Ishikawa (cell line): ENCODE measurements around the gene SGCD.

Experiments
- CEBPB ChIP-seq: IDR thresholded peaks from 2 replicates; pipeline ENCODE4 v1.6.1; 2012
- CREB1 ChIP-seq: IDR thresholded peaks from 2 replicates; pipeline ENCODE4 v1.6.1; 2012; ENCODE audit warnings: low read depth
- EGR1 ChIP-seq: IDR thresholded peaks from 2 replicates; pipeline ENCODE4 v1.6.1; 2012
- EP300 ChIP-seq: IDR thresholded peaks from 2 replicates; pipeline ENCODE4 v1.6.1; 2012; ENCODE audit warnings: borderline replicate concordance
- FOXM1 ChIP-seq: IDR thresholded peaks from 2 replicates; pipeline ENCODE4 v1.6.1; 2012; ENCODE audit warnings: low read depth, borderline replicate concordance
- MAX ChIP-seq: IDR thresholded peaks from 2 replicates; pipeline ENCODE4 v1.6.1; 2012
- NFIC ChIP-seq: IDR thresholded peaks from 2 replicates; pipeline ENCODE4 v1.6.1; 2012
- RAD21 ChIP-seq: IDR thresholded peaks from 2 replicates; pipeline ENCODE4 v1.6.1; 2012; ENCODE audit warnings: low read depth
- TAF1 ChIP-seq: IDR thresholded peaks from 2 replicates; pipeline ENCODE4 v1.6.1; 2012; ENCODE audit warnings: low read depth, mild to moderate bottlenecking
- TCF12 ChIP-seq: IDR thresholded peaks from 2 replicates; pipeline ENCODE4 v1.6.1; 2012; ENCODE audit warnings: low read depth
- TEAD4 ChIP-seq: IDR thresholded peaks from 2 replicates; pipeline ENCODE4 v1.6.1; 2012
- YY1 ChIP-seq: IDR thresholded peaks from 2 replicates; pipeline ENCODE4 v1.6.1; 2012; ENCODE audit warnings: low read depth
- ZBTB7A ChIP-seq: IDR thresholded peaks from 2 replicates; pipeline ENCODE4 v1.6.1; 2012; ENCODE audit warnings: low read depth
- TF ChIP-seq, protein P1 (sequence below): IDR thresholded peaks from 2 replicates; pipeline ENCODE4 v1.6.1; 2012
- TF ChIP-seq, protein P2 (sequence below): IDR thresholded peaks from 2 replicates; pipeline ENCODE4 v1.6.1; 2012; ENCODE audit warnings: low read depth, mild to moderate bottlenecking

The SGCD gene

DNA sequence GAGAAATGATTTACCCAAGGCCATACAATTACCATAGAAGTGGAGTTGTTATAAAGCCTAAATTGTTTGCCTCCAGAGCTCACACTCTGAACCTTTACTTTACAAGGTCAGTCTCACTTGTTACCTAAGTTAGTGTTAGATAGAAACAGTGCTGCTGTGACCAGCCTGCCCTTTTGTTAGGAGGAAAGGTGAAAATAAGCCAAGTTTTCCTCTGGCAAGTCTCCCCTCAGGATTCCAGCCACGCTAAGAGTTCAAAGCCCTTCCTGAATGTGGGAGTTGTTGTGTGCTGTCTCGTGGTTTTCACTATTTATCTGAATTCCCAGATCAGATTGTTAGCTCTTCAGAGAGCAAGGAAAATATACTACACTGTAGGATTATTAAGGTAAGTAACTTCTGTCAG, 260.0 kb downstream of the SGCD start:
- TF ChIP-seq NFIC (no peak), RAD21 (no peak), TEAD4 (no peak), MAX (no peak), YY1 (no peak), TAF1 (no peak), CREB1 (no peak), EGR1 (no peak), ZBTB7A (no peak), EP300 (no peak), CEBPB (no peak), TCF12 (no peak), FOXM1 (no peak)
- TF ChIP-seq, protein P1, sequence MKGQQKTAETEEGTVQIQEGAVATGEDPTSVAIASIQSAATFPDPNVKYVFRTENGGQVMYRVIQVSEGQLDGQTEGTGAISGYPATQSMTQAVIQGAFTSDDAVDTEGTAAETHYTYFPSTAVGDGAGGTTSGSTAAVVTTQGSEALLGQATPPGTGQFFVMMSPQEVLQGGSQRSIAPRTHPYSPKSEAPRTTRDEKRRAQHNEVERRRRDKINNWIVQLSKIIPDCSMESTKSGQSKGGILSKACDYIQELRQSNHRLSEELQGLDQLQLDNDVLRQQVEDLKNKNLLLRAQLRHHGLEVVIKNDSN = no peak
- TF ChIP-seq, protein P2, sequence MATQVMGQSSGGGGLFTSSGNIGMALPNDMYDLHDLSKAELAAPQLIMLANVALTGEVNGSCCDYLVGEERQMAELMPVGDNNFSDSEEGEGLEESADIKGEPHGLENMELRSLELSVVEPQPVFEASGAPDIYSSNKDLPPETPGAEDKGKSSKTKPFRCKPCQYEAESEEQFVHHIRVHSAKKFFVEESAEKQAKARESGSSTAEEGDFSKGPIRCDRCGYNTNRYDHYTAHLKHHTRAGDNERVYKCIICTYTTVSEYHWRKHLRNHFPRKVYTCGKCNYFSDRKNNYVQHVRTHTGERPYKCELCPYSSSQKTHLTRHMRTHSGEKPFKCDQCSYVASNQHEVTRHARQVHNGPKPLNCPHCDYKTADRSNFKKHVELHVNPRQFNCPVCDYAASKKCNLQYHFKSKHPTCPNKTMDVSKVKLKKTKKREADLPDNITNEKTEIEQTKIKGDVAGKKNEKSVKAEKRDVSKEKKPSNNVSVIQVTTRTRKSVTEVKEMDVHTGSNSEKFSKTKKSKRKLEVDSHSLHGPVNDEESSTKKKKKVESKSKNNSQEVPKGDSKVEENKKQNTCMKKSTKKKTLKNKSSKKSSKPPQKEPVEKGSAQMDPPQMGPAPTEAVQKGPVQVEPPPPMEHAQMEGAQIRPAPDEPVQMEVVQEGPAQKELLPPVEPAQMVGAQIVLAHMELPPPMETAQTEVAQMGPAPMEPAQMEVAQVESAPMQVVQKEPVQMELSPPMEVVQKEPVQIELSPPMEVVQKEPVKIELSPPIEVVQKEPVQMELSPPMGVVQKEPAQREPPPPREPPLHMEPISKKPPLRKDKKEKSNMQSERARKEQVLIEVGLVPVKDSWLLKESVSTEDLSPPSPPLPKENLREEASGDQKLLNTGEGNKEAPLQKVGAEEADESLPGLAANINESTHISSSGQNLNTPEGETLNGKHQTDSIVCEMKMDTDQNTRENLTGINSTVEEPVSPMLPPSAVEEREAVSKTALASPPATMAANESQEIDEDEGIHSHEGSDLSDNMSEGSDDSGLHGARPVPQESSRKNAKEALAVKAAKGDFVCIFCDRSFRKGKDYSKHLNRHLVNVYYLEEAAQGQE = no peak

DNA sequence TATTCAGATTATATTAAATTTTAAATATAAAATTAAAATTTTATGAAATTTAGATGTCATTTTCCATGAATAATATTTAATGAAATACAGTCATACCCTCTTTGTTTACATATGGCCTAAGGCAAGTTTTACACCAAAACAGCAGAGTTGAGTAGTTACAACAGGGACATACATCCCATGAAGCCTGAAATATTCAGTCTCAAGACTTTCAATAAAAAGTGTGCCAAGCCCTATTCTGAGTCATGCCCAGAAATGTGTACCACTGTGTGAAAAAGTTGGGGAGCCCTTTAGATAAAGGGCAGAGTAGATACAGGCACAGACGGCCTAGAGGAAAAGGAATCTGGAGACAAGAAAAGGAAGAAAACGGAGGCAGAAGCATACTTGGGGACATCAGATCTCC, 261.3 kb downstream of the SGCD start:
- TF ChIP-seq, protein P2 = no peak
- TF ChIP-seq YY1 (no peak), CEBPB (no peak), EP300 (no peak), TAF1 (no peak), EGR1 (no peak), RAD21 (no peak), CREB1 (no peak), TCF12 (no peak), NFIC (no peak), TEAD4 (no peak), MAX (no peak), ZBTB7A (no peak), FOXM1 (no peak)
- TF ChIP-seq, protein P1 = no peak

DNA sequence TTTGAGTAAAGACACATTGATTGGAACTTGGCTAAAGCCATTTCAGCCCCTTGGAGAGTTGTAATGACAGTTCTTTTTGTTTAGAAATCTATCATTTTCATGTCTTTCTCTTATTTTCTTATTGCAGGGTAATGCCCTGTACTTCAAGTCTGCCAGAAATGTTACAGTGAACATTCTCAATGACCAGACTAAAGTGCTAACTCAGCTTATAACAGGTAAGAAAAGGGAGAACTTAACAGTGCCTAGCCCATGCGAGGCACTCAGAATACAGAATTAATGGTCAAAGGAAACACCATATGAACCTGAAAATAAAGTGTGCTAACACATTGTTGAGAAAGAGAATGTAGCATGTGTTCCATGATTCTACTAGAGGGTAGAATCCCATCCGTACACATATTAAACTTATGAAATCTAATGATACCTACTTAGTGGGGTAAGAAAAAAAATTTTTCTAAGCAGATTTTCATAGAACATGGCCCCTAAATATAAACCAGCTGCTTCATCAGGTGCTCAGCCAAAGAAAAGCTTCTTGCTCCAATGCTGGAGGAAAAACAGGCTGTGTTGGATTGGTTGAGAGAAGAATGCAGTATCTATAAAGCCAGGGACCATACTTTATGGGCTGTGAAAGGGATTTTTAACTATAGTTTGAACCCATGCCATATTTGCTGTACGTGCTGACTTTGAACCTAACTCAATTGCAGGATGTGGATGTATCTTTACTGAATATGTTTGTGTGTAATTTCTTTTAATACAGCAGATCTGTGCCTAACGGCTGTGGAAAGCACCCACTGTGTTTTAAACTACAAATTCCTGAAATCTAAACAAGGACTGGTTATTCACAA, 262.4 kb downstream of the SGCD start:
- TF ChIP-seq TAF1 = no peak
- no peak for TF ChIP-seq CEBPB
- TF ChIP-seq RAD21 = no peak
- no peak for TF ChIP-seq NFIC
- TF ChIP-seq FOXM1 = no peak
- TF ChIP-seq TEAD4 = no peak
- TF ChIP-seq EGR1 = no peak
- no peak for TF ChIP-seq YY1
- TF ChIP-seq CREB1 = no peak
- TF ChIP-seq, protein P1 = no peak
- no peak for TF ChIP-seq MAX
- no peak for TF ChIP-seq EP300
- TF ChIP-seq, protein P2 = no peak
- TF ChIP-seq TCF12 = no peak
- TF ChIP-seq ZBTB7A = no peak

GRCh38 chr5:156589946-156590216, 262.9 kb downstream of the SGCD start:
- no peak for TF ChIP-seq YY1
- TF ChIP-seq EP300 = no peak
- TF ChIP-seq, protein P1 = no peak
- TF ChIP-seq, protein P2 = no peak
